ENCODE data around the gene INSRR.

Gene INSRR

GRCh38 chr1:156809281-156809680 lies 49.6 kb downstream of the INSRR start:
- Histone ChIP-seq H3K4me2 (ENCODE audit: low read length) (no peak overlapping the region), H3K4me3 (ENCODE audit: low read depth, low read length) (no peak overlapping the region), H2AK5ac (ENCODE audit: low read length) (no peak overlapping the region), H3K9ac (ENCODE audit: low read length) (no peak overlapping the region), H2BK5ac (ENCODE audit: low read depth, low read length, poor library complexity) (no peak overlapping the region), H2BK120ac (ENCODE audit: insufficient read depth, low read length, poor library complexity) (no peak overlapping the region), H3K27ac (ENCODE audit: low read depth, low read length) (no peak overlapping the region), H3K27me3 (ENCODE audit: insufficient read depth, low read length) (peaks cover 2% of the 10 kb centered on the region), H2AFZ (ENCODE audit: insufficient read depth, low read length, poor library complexity) (no peak overlapping the region), H3K18ac (ENCODE audit: low read length) (no peak overlapping the region), H3K9me3 (ENCODE audit: insufficient read depth, low read depth, low read length) (peaks cover 2% of the 10 kb centered on the region), H3K36me3 (ENCODE audit: control insufficient read depth in 1 of 2, insufficient read depth in 2 of 2, low read length in 2 of 2) (no peaks in the 10 kb centered on the region), H3K79me1 (ENCODE audit: low read length) (no peaks in the 10 kb centered on the region), H3K23ac (ENCODE audit: low read length) (no peak overlapping the region), H4K8ac (ENCODE audit: low read depth, low read length) (no peak overlapping the region), H4K91ac (ENCODE audit: low read depth, low read length) (no peak overlapping the region), H3K79me2 (ENCODE audit: control insufficient read depth, insufficient read depth, low read length, poor library complexity) (no peaks in the 10 kb centered on the region), H2BK12ac (ENCODE audit: low read length) (no peak overlapping the region), H4K12ac (ENCODE audit: low read depth, low read length) (no peak overlapping the region), H3K4ac (ENCODE audit: low read depth, low read length) (no peak overlapping the region), H3K14ac (ENCODE audit: low read length) (no peak overlapping the region), H3K4me1 (ENCODE audit: control insufficient read depth in 1 of 2, insufficient read depth in 2 of 2, low read length in 2 of 2) (peaks cover 7 to 8% of the 10 kb centered on the region in 2 experiments)
- no CpG with 5 or more reads among the region's 10 CpGs for WGBS (ENCODE audit: extremely low coverage, insufficient coverage, insufficient read length)
- DNase-seq, result no peak

DNA sequence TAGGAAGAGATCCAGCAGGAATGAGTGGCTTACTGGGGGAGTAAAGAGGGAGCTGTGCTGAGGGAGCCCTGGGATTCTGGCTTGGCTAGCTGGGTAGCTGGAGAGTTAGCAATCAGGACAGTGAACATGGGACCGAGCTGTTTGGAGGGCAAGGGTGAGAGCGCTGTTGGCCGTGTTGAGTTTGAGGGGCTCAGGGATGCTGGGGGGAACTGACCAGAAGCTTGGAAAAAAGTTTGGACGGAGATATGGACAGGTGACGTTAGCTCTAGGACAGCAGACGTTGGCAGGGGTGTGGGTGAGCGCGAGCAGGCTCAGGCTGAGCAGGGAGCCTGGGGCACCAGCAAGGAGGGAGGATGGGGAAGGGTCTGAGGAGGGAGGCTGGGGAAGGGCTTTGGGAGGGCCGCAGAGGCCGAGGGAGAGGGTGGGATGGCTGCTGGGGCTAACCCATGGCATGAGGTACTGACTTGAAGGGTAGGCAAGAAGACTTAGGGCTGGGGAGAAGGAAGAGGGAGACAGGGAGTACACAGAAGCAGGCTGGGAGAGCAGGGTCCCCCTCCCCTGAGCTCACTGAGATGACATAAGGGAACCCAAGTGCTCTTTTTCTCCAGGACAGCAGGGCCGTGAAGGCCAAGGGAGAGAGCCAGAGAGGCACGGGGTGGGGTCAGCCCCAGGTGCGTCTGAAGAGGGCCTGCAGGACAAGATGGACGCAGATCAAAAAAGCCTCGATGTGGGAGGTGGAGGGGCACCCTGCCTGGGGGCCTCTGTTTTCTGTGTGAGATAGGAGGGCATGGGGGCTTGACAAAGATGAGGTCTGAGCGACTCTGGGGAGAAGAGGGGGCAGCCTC lies 50.5 kb downstream of the INSRR start:
- Histone ChIP-seq H3K9me3 (ENCODE audit: insufficient read depth, low read depth, low read length) (peaks cover 2% of the 10 kb centered on the region), H3K9ac (ENCODE audit: low read length) (no peak overlapping the region), H4K8ac (ENCODE audit: low read depth, low read length) (no peak overlapping the region), H3K27me3 (ENCODE audit: insufficient read depth, low read length) (no peaks in the 10 kb centered on the region), H3K4me1 (ENCODE audit: control insufficient read depth in 1 of 2, insufficient read depth in 2 of 2, low read length in 2 of 2) (peaks cover 0 to under 1% of the 10 kb centered on the region in 2 experiments), H2BK12ac (ENCODE audit: low read length) (no peak overlapping the region), H3K14ac (ENCODE audit: low read length) (no peak overlapping the region), H3K4ac (ENCODE audit: low read depth, low read length) (no peak overlapping the region), H3K79me1 (ENCODE audit: low read length) (no peaks in the 10 kb centered on the region), H3K27ac (ENCODE audit: low read depth, low read length) (no peak overlapping the region), H3K36me3 (ENCODE audit: control insufficient read depth in 1 of 2, insufficient read depth in 2 of 2, low read length in 2 of 2) (no peaks in the 10 kb centered on the region), H3K4me2 (ENCODE audit: low read length) (no peak overlapping the region), H2BK120ac (ENCODE audit: insufficient read depth, low read length, poor library complexity) (no peak overlapping the region), H3K79me2 (ENCODE audit: control insufficient read depth, insufficient read depth, low read length, poor library complexity) (no peaks in the 10 kb centered on the region), H4K91ac (ENCODE audit: low read depth, low read length) (no peak overlapping the region), H4K12ac (ENCODE audit: low read depth, low read length) (no peak overlapping the region), H3K23ac (ENCODE audit: low read length) (no peak overlapping the region), H2AK5ac (ENCODE audit: low read length) (no peak overlapping the region), H2BK5ac (ENCODE audit: low read depth, low read length, poor library complexity) (no peak overlapping the region), H3K18ac (ENCODE audit: low read length) (no peak overlapping the region), H3K4me3 (ENCODE audit: low read depth, low read length) (no peak overlapping the region), H2AFZ (ENCODE audit: insufficient read depth, low read length, poor library complexity) (no peak overlapping the region)
- WGBS (ENCODE audit: extremely low coverage, insufficient coverage, insufficient read length), result no CpG with 5 or more reads among the region's 16 CpGs
- no peak for DNase-seq

- Histone ChIP-seq H2AK5ac (ENCODE audit: low read length) (no peak overlapping the region), H3K4me3 (ENCODE audit: low read depth, low read length) (no peak overlapping the region), H4K8ac (ENCODE audit: low read depth, low read length) (no peak overlapping the region), H4K91ac (ENCODE audit: low read depth, low read length) (no peak overlapping the region), H3K9ac (ENCODE audit: low read length) (no peak overlapping the region), H3K9me3 (ENCODE audit: insufficient read depth, low read depth, low read length) (peaks cover 2% of the 10 kb centered on the region), H3K27ac (ENCODE audit: low read depth, low read length) (no peak overlapping the region), H3K14ac (ENCODE audit: low read length) (no peak overlapping the region), H3K18ac (ENCODE audit: low read length) (no peak overlapping the region), H4K12ac (ENCODE audit: low read depth, low read length) (no peak overlapping the region), H3K4ac (ENCODE audit: low read depth, low read length) (no peak overlapping the region), H2BK12ac (ENCODE audit: low read length) (no peak overlapping the region), H2BK5ac (ENCODE audit: low read depth, low read length, poor library complexity) (no peak overlapping the region), H3K27me3 (ENCODE audit: insufficient read depth, low read length) (no peaks in the 10 kb centered on the region), H2AFZ (ENCODE audit: insufficient read depth, low read length, poor library complexity) (no peak overlapping the region), H3K36me3 (ENCODE audit: control insufficient read depth in 1 of 2, insufficient read depth in 2 of 2, low read length in 2 of 2) (peaks cover 0 to under 1% of the 10 kb centered on the region in 2 experiments), H2BK120ac (ENCODE audit: insufficient read depth, low read length, poor library complexity) (no peak overlapping the region), H3K4me2 (ENCODE audit: low read length) (no peak overlapping the region), H3K4me1 (ENCODE audit: control insufficient read depth in 1 of 2, insufficient read depth in 2 of 2, low read length in 2 of 2) (no peaks in the 10 kb centered on the region), H3K23ac (ENCODE audit: low read length) (no peak overlapping the region), H3K79me2 (ENCODE audit: control insufficient read depth, insufficient read depth, low read length, poor library complexity) (no peaks in the 10 kb centered on the region), H3K79me1 (ENCODE audit: low read length) (no peaks in the 10 kb centered on the region)
- WGBS (ENCODE audit: extremely low coverage, insufficient coverage, insufficient read length), result no CpG with 5 or more reads among the region's 2 CpGs
- no peak for DNase-seq
Measured at GRCh38 chr1:156807627-156808026, 51.3 kb downstream of the INSRR start.

DNA sequence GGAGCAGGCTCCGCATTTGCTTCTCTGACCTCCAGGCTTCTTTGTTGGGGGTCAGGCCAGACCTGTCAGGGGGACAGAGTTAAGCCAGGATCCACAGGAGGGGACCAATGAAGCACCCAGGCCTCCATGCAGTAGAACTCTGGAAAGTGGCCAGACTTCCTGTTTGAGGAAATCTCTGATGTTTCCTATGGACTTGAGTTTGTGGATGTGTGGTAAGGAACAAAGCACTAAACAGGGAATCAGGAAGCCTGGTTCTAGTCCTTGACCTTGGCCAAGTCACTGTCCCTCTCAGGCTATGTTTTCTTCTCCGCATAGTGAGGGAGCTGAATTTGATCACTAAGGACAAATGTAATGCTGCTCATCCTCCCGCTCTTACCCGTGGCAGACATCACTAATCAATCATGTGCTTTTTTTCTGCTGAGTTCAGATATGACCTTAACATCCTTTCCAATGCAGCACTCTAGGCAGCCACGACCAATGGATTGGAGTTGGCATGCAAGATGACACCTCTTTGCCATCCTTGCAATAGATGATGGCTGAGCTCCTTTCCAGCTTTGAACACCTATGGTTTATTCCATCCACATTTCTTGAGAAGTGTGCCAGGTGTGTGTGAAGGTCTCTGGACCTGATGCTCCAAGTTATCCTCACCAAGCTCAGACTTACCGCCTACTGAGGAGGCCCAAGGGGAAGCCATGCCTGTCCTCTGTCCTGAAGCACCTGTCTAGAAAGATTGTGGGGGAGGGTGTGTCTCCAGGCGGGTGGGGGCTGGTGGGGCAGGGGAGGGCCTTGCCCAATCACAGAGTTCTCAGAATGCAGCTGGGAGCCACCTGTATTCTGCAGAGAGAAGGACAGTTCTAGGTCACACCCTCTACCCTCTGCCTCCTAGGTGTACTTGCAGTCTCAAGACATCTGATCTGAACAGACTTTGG lies 52.1 kb downstream of the INSRR start:
- H3K27me3 ChIP-seq (ENCODE audit: insufficient read depth, low read length), result no peaks in the 10 kb centered on the region
- no peak overlapping the region for H4K91ac ChIP-seq (ENCODE audit: low read depth, low read length)
- no peak for DNase-seq
- H3K14ac ChIP-seq (ENCODE audit: low read length), result no peak overlapping the region
- H3K9me3 ChIP-seq (ENCODE audit: insufficient read depth, low read depth, low read length), result no peaks in the 10 kb centered on the region
- no peak overlapping the region for H4K8ac ChIP-seq (ENCODE audit: low read depth, low read length)
- no peak overlapping the region for H3K9ac ChIP-seq (ENCODE audit: low read length)
- H3K4ac ChIP-seq (ENCODE audit: low read depth, low read length), result no peak overlapping the region
- peaks cover 4 to 6% of the 10 kb centered on the region in 2 experiments for H3K36me3 ChIP-seq (ENCODE audit: control insufficient read depth in 1 of 2, insufficient read depth in 2 of 2, low read length in 2 of 2)
- H3K4me2 ChIP-seq (ENCODE audit: low read length), result no peak overlapping the region
- no peak overlapping the region for H3K18ac ChIP-seq (ENCODE audit: low read length)
- no peaks in the 10 kb centered on the region for H3K4me1 ChIP-seq (ENCODE audit: control insufficient read depth in 1 of 2, insufficient read depth in 2 of 2, low read length in 2 of 2)
- no peak overlapping the region for H2BK5ac ChIP-seq (ENCODE audit: low read depth, low read length, poor library complexity)
- H3K79me1 ChIP-seq (ENCODE audit: low read length), result no peaks in the 10 kb centered on the region
- no peak overlapping the region for H2AK5ac ChIP-seq (ENCODE audit: low read length)
- H4K12ac ChIP-seq (ENCODE audit: low read depth, low read length), result no peak overlapping the region
- H2AFZ ChIP-seq (ENCODE audit: insufficient read depth, low read length, poor library complexity), result no peak overlapping the region
- H2BK12ac ChIP-seq (ENCODE audit: low read length), result no peak overlapping the region
- H3K27ac ChIP-seq (ENCODE audit: low read depth, low read length), result no peak overlapping the region
- no peaks in the 10 kb centered on the region for H3K79me2 ChIP-seq (ENCODE audit: control insufficient read depth, insufficient read depth, low read length, poor library complexity)
- no peak overlapping the region for H2BK120ac ChIP-seq (ENCODE audit: insufficient read depth, low read length, poor library complexity)
- no CpG with 5 or more reads among the region's 7 CpGs for WGBS (ENCODE audit: extremely low coverage, insufficient coverage, insufficient read length)
- no peak overlapping the region for H3K23ac ChIP-seq (ENCODE audit: low read length)
- no peak overlapping the region for H3K4me3 ChIP-seq (ENCODE audit: low read depth, low read length)

Data from trophoblast cell (in vitro differentiated cells and primary cell).